Pancreas (tissue), 10 donors: ENCODE results near the gene ADCY7. TPM values are rescaled to one million over a fixed set of nuclear protein-coding genes. Genes with fewer than 3 reads are reported as not detected.

Experiments used
- ATAC-seq, 4 donors: fragments of 200-7000 bp; cut with Tn5 transposase; one replicate each; pipeline versions ENCODE4 v1.8.0 to v1.9.1; 2020; ENCODE audit warnings: mild to moderate bottlenecking in 4 of 4, moderate library complexity in 4 of 4
- DNase-seq, 6 donors: peaks; one replicate each; pipeline ENCODE4 v3.0.0-alpha.2; 2020
- FAIRE-seq: peaks from 2 replicates; lab custom pipeline; 2012; peaks lifted over from hg19 to GRCh38; lab: Jason Lieb, UNC
- H3K27ac ChIP-seq, 4 donors: fragments of 200-600 bp; sonication (generic); 1 replicate in 3 of 4; 2 replicates in 1 of 4; pipeline versions ENCODE4 v1.5.0 to v1.8.0; 2020
- H3K27me3 ChIP-seq, 4 donors: fragments of 200-600 bp; one replicate each; pipeline ENCODE4 v1.8.0; 2021
- H3K36me3 ChIP-seq, 3 donors: fragments of 200-600 bp; sonication (generic) in 1 of 3; one replicate each; pipeline versions ENCODE4 v1.5.0 to v1.8.0; 2020 to 2021
- H3K4me1 ChIP-seq, 3 donors: fragments of 200-600 bp; one replicate each; pipeline ENCODE4 v1.8.0; 2021
- H3K4me3 ChIP-seq, 4 donors: fragments of 200-600 bp; sonication (generic) in 2 of 4; one replicate each; pipeline versions ENCODE4 v1.5.0 to v1.8.0; 2020 to 2021
- H3K9me3 ChIP-seq, 4 donors: fragments of 200-600 bp; one replicate each; pipeline ENCODE4 v1.8.0; 2021
- WGBS, 2 donors: extraction: QIAGEN DNeasy Blood & Tissue Kit; methylation state at CpG; one replicate each; pipeline ENCODE4 v1.1.7; 2013; 5-methylcytosine and 5-hydroxymethylcytosine counted together
- intact Hi-C, 3 donors: fragments of 100-400 bp; cut with DNase I; formaldehyde crosslinking; loops; one replicate each; pipeline versions ENCODE4 v1.11.1 to v1.14.2; 2022
- polyA plus RNA-seq, 2 donors: library from polyadenylated mRNA; stranded (reverse); fragments of 200-250 nt; gene quantifications; one replicate each; pipeline ENCODE4 v1.2.3, GENCODE V29; 2013
- total RNA-seq, 6 donors: library from RNA; stranded (reverse); fragmentation: NEBNext Ultra II Directional in 4 of 6; extraction: Animal tissue kit (Norgen Biotek cat#: 25700) in 4 of 6; gene quantifications; one replicate each; pipeline versions ENCODE4 v1.2.1 to v1.2.4, GENCODE V29; 2021 to 2023
- TF ChIP-seq, protein P1 (sequence below), 4 donors: fragments of 200-600 bp; sonication (generic) in 3 of 4; IDR thresholded peaks; one replicate each; pipeline versions ENCODE4 v1.5.0 to v1.8.0; 2021; ENCODE audit warnings: antibody characterized with exemption in 4 of 4
- donor health status: healthy with polysubstance abuse.
- donor health status: DM: no; HTN: no; CAD: no; lungs with moderate emphysema.
- donor health status: DM: no; HTN: no; CAD: no.
- donor health status: control.
- donor health status: control.
- donor health status: Bipolar disorder and iron deficiency.
- donor health status: DM: yes; HTN: yes; CAD: no.
- donor health status: DM: no; HTN: no; CAD: no.
- donor health status: DM: no; HTN: no; CAD: no.
- donor health status: DM: yes; HTN: yes; CAD: no.

The ADCY7 gene
- total and polyA plus RNA-seq, 8 donors = 1.9 to 21.1 (median 4.3) TPM

GRCh38 chr16:50269769-50270509, 3.6 kb downstream of the ADCY7 start:
- WGBS, 2 donors = 78 to 86% methylated on average over 12 of the region's 12 CpGs
- TF ChIP-seq, protein P1, sequence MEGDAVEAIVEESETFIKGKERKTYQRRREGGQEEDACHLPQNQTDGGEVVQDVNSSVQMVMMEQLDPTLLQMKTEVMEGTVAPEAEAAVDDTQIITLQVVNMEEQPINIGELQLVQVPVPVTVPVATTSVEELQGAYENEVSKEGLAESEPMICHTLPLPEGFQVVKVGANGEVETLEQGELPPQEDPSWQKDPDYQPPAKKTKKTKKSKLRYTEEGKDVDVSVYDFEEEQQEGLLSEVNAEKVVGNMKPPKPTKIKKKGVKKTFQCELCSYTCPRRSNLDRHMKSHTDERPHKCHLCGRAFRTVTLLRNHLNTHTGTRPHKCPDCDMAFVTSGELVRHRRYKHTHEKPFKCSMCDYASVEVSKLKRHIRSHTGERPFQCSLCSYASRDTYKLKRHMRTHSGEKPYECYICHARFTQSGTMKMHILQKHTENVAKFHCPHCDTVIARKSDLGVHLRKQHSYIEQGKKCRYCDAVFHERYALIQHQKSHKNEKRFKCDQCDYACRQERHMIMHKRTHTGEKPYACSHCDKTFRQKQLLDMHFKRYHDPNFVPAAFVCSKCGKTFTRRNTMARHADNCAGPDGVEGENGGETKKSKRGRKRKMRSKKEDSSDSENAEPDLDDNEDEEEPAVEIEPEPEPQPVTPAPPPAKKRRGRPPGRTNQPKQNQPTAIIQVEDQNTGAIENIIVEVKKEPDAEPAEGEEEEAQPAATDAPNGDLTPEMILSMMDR (IDR thresholded peaks at IDR 0.05) = no peak
- no peak overlapping the region for H3K27ac ChIP-seq
- no peak for FAIRE-seq
- peak in 2 of 6 donors; percentile 18 to 30 for DNase-seq
- no peaks in the 10 kb centered on the region for H3K36me3 ChIP-seq
- H3K27me3 ChIP-seq = no peaks in the 10 kb centered on the region
- intact Hi-C loops = no loop called here
- H3K4me1 ChIP-seq = no peaks in the 10 kb centered on the region
- no peak overlapping the region for H3K4me3 ChIP-seq
- ATAC-seq = no peak
- H3K9me3 ChIP-seq = no peaks in the 10 kb centered on the region

DNA sequence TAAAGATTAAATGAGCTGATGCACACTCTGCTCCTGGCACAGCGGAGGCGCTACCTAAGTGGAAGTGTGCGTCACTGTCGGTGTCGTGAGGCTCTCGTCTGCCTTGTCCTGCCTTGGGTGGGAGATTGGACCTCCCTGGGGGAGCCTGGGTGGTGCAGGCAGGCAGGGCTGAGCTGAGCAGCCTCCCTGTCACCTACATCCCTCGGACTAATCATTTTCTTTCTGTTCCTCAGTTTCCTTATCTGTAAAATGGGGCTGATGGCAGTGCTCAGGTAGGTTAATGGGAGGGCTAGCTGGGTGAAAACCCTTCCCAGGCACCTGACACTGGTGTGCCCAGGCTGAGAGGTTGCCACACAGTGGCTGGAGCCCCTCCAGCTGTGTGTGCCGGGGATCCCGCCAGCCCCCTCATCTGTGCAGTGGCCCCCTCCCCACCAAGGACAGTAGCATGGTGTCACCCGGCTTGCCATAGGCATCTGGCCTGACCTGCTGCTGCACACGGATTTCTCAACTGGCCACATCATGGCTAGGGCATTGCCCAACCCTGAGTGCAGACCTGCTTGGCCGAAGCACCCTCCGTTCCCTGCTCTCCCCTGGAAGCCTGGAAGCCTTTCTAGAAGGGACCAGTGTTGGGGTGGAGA, 4.3 kb downstream of the ADCY7 start:
- intact Hi-C loops = no loop called here
- ATAC-seq = no peak
- DNase-seq = peak in 2 of 6 donors; percentile 29 to 42
- no peaks in the 10 kb centered on the region for H3K27me3 ChIP-seq
- H3K4me1 ChIP-seq = no peaks in the 10 kb centered on the region
- no peaks in the 10 kb centered on the region for H3K36me3 ChIP-seq
- TF ChIP-seq, protein P1 (IDR thresholded peaks at IDR 0.05) = no peak
- WGBS, 2 donors = 91 to 97% methylated on average over 13 of the region's 13 CpGs
- H3K4me3 ChIP-seq = no peak overlapping the region
- H3K9me3 ChIP-seq = no peaks in the 10 kb centered on the region
- H3K27ac ChIP-seq = no peak overlapping the region
- no peak for FAIRE-seq

DNA sequence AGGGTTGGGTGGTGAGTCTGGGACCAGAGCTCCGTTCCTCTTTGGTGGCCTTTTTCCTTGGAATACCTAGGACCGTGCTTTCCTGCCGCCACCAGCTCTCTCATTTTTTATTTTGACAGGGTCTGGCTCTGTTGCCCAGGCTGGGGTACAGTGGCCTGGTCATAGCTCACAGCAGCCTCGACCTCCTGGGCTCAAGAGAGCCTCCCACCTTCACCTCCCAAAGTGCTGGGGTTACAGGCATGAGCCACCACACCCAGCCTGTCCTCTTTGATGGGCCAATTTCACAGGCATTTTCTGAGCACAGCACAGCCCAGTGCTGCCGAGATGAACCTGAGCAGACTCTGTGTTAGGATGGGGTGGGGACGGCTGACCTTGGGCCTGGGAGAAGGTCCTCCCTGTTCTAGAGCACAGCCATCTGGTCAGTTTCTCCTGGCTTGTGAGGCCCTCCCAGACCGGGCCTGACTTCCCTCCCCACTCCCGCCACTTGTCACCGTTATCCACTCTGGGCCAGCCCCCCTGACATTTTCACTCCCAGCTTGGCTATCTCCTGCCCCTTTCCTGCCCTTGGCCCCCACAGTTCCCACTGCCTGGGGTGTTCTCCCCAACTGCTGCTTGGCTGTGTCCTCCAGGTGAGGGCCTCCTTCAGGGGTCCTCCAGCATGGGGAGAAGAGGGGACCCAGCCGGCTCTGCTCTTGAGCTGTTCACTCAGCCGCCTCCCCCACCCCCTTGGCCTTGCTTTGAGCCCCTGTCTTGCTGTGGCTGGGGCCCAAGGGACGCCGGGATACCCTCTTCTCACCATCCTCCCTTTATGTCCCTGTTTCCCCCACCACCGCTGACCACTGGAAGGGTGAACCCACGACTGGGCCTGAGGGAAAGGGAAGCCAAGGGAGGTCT, 5.0 kb downstream of the ADCY7 start:
- Histone ChIP-seq H3K36me3 (no peaks in the 10 kb centered on the region), H3K27me3 (no peaks in the 10 kb centered on the region), H3K4me1 (no peaks in the 10 kb centered on the region), H3K4me3 (no peak overlapping the region), H3K9me3 (no peaks in the 10 kb centered on the region), H3K27ac (no peak overlapping the region)
- peak in 2 of 6 donors; percentile 43 to 52 for DNase-seq
- ATAC-seq = peak in 1 of 4 donors; percentile 21
- no peak for FAIRE-seq
- TF ChIP-seq, protein P1 (IDR thresholded peaks at IDR 0.05) = no peak
- intact Hi-C loops = no loop called here
- WGBS, 2 donors = 70 to 73% methylated on average over 15 of the region's 15 CpGs

- Histone ChIP-seq H3K9me3 (no peaks in the 10 kb centered on the region), H3K27me3 (no peaks in the 10 kb centered on the region), H3K36me3 (no peaks in the 10 kb centered on the region), H3K4me1 (no peaks in the 10 kb centered on the region), H3K27ac (no peak overlapping the region), H3K4me3 (no peak overlapping the region)
- WGBS, 2 donors = 89 to 92% methylated on average over 7 of the region's 7 CpGs
- intact Hi-C loops = no loop called here
- DNase-seq (peak in 2 of 6 donors; percentile 30 to 45), FAIRE-seq (no peak), ATAC-seq (no peak)
- TF ChIP-seq, protein P1 (IDR thresholded peaks at IDR 0.05) = no peak
Measured at GRCh38 chr16:50272111-50272571, 5.8 kb downstream of the ADCY7 start.
